Loucy (cell line): ENCODE data around the gene SEC22C.
A peak's percentile ranks its signal among the peaks of the same experiment; 100 is the strongest.

Source experiments
- H2AFZ ChIP-seq: fragments of 200-600 bp; sonication (generic); 2 replicates; pipeline ENCODE4 v1.6.0; 2016; ENCODE audit warnings: antibody characterized with exemption, mild to moderate bottlenecking, low read length, moderate library complexity
- H3F3A ChIP-seq: fragments of 200-600 bp; 2 replicates; pipeline ENCODE4 v1.6.0; 2016; ENCODE audit warnings: antibody characterized with exemption, low read depth, mild to moderate bottlenecking
- H3K27me3 ChIP-seq: fragments of 200-600 bp; sonication (generic); 2 replicates; pipeline ENCODE4 v1.6.1; 2014; ENCODE audit warnings: low read length, mild to moderate bottlenecking; ENCODE audit not compliant: insufficient read depth, poor library complexity, severe bottlenecking
- H3K36me3 ChIP-seq: fragments of 200-600 bp; sonication (generic); 2 replicates; pipeline ENCODE4 v1.6.1; 2016; ENCODE audit warnings: low read length; ENCODE audit not compliant: insufficient read depth
- H3K4me1 ChIP-seq: fragments of 200-600 bp; sonication (generic); 2 replicates; pipeline ENCODE4 v1.5.1; 2014; ENCODE audit warnings: low read length, mild to moderate bottlenecking; ENCODE audit not compliant: insufficient read depth, poor library complexity, severe bottlenecking
- H3K4me2 ChIP-seq: fragments of 200-600 bp; sonication (generic); 2 replicates; pipeline ENCODE4 v1.6.0; 2014; ENCODE audit warnings: antibody characterized with exemption, low read length, low read depth, mild to moderate bottlenecking; ENCODE audit not compliant: poor library complexity, severe bottlenecking
- H3K4me3 ChIP-seq: fragments of 200-600 bp; sonication (generic); 2 replicates; pipeline ENCODE4 v1.5.1; 2014; ENCODE audit warnings: low read length, mild to moderate bottlenecking, mixed read lengths; ENCODE audit not compliant: poor library complexity, severe bottlenecking
- H3K79me2 ChIP-seq: fragments of 200-600 bp; sonication (generic); 2 replicates; pipeline ENCODE4 v1.6.1; 2014; ENCODE audit warnings: low read length; ENCODE audit not compliant: insufficient read depth
- H3K9ac ChIP-seq: fragments of 200-600 bp; sonication (generic); 2 replicates; pipeline ENCODE4 v1.6.0; 2014; ENCODE audit warnings: mild to moderate bottlenecking, low read depth, low read length, moderate library complexity; ENCODE audit not compliant: poor library complexity, severe bottlenecking
- H3K9me2 ChIP-seq: fragments of 200-600 bp; sonication (generic); replicated peaks from 2 replicates; pipeline ENCODE4 v1.6.1; 2016; ENCODE audit warnings: low read depth, low read length, mixed read lengths
- H3K9me3 ChIP-seq: fragments of 200-600 bp; sonication (generic); 2 replicates; pipeline ENCODE4 v1.6.1; 2014; ENCODE audit warnings: mild to moderate bottlenecking, antibody characterized with exemption, low read length, low read depth; ENCODE audit not compliant: insufficient read depth
- H4K20me1 ChIP-seq: fragments of 200-600 bp; sonication (generic); 2 replicates; pipeline ENCODE4 v1.6.0; 2014; ENCODE audit warnings: antibody characterized with exemption, low read length, mild to moderate bottlenecking; ENCODE audit not compliant: insufficient read depth, poor library complexity, severe bottlenecking
- CTCF ChIP-seq: fragments of 200-600 bp; sonication (generic); conservative IDR thresholded peaks from 2 replicates; pipeline ENCODE4 v1.5.1; 2014; ENCODE audit warnings: mild to moderate bottlenecking, antibody characterized with exemption, low read length
- EZH2phosphoT487 ChIP-seq: fragments of 200-600 bp; IDR thresholded peaks from 2 replicates; pipeline ENCODE4 v1.6.1; 2018; ENCODE audit warnings: antibody characterized with exemption, mild to moderate bottlenecking, moderate library complexity, borderline replicate concordance

SEC22C gene

GRCh38 chr3:42581709-42582473 is at the start of gene SEC22C:
SEC22C (minus strand) TSS chr3:42581967; CDS start chr3:42569046, 12,921 bp downstream.
- H3K36me3 ChIP-seq: no peaks in the 10 kb centered on the region
- no peaks in the 10 kb centered on the region for H4K20me1 ChIP-seq
- peak within 1 kb of the TSS; percentile 98 for H2AFZ ChIP-seq
- no peaks in the 10 kb centered on the region for H3F3A ChIP-seq
- H3K79me2 ChIP-seq: peaks cover 31% of the 10 kb centered on the region
- peak within 1 kb of the TSS; percentile 95 for H3K4me2 ChIP-seq
- H3K27me3 ChIP-seq: no peaks in the 10 kb centered on the region
- peak within 1 kb of the TSS; percentile 91 for H3K9ac ChIP-seq
- no peaks in the 10 kb centered on the region for H3K9me2 ChIP-seq
- H3K9me3 ChIP-seq: no peaks in the 10 kb centered on the region
- peaks cover 31% of the 10 kb centered on the region for H3K4me1 ChIP-seq
- TF ChIP-seq EZH2phosphoT487 (no peak), CTCF (peak; percentile 56)
- peak within 1 kb of the TSS; percentile 98 for H3K4me3 ChIP-seq

GRCh38 chr3:42613462-42613861 is 31.7 kb upstream of the SEC22C start:
- H3K9ac ChIP-seq: no peak overlapping the region
- no peaks in the 10 kb centered on the region for H3F3A ChIP-seq
- TF ChIP-seq EZH2phosphoT487 (no peak), CTCF (peak; percentile 80)
- no peak overlapping the region for H2AFZ ChIP-seq
- no peak overlapping the region for H3K4me2 ChIP-seq
- H3K79me2 ChIP-seq: peaks cover 93% of the 10 kb centered on the region
- H3K4me1 ChIP-seq: peaks cover 28% of the 10 kb centered on the region
- H3K4me3 ChIP-seq: no peak overlapping the region
- H3K36me3 ChIP-seq: peaks cover 10% of the 10 kb centered on the region; the same call in 1 of the 2 replicates
- H3K9me2 ChIP-seq: no peaks in the 10 kb centered on the region
- H3K27me3 ChIP-seq: no peaks in the 10 kb centered on the region
- H3K9me3 ChIP-seq: no peaks in the 10 kb centered on the region
- peaks cover 85% of the 10 kb centered on the region for H4K20me1 ChIP-seq

GRCh38 chr3:42612928-42613327 is 31.2 kb upstream of the SEC22C start:
- H3K4me1 ChIP-seq: peaks cover 31% of the 10 kb centered on the region
- no peak overlapping the region for H3K9ac ChIP-seq

More at GRCh38 chr3:42612928-42613327, 31.2 kb upstream of the SEC22C start:
- no peaks in the 10 kb centered on the region for H3K9me3 ChIP-seq
- H4K20me1 ChIP-seq: peaks cover 90% of the 10 kb centered on the region
- H3F3A ChIP-seq: no peaks in the 10 kb centered on the region
- no peaks in the 10 kb centered on the region for H3K9me2 ChIP-seq
- no peak overlapping the region for H3K4me2 ChIP-seq
- H2AFZ ChIP-seq: no peak overlapping the region
- H3K36me3 ChIP-seq: peaks cover 12% of the 10 kb centered on the region; the same call in 1 of the 2 replicates
- H3K4me3 ChIP-seq: no peak overlapping the region
- H3K27me3 ChIP-seq: no peaks in the 10 kb centered on the region
- TF ChIP-seq CTCF (no peak), EZH2phosphoT487 (no peak)
- peaks cover 97% of the 10 kb centered on the region for H3K79me2 ChIP-seq
